GM21526 (cell line): ENCODE data around the gene STPG4.

Experiments
- ATAC-seq: cut with Tn5 transposase; IDR thresholded peaks from one replicate; pipeline ENCODE4 v1.9.1; 2021; ENCODE audit warnings: moderate library complexity; ENCODE audit not compliant: unreplicated experiment, low FRiP score

The STPG4 gene

GRCh38 chr2:47074691-47075090 lies 80.4 kb downstream of the STPG4 start:
- no peak for ATAC-seq

- no peak for ATAC-seq
Observed at GRCh38 chr2:47073641-47074040, 81.5 kb downstream of the STPG4 start.

- ATAC-seq, result no peak
Observed at GRCh38 chr2:47073217-47073616, 81.9 kb downstream of the STPG4 start.

- ATAC-seq, result no peak
Observed at GRCh38 chr2:47072728-47073191, 82.3 kb downstream of the STPG4 start.

GRCh38 chr2:47072018-47072691 lies 83.0 kb downstream of the STPG4 start:
- ATAC-seq, result no peak

- peak; percentile 69 for ATAC-seq
Observed at GRCh38 chr2:47070920-47071824, 83.9 kb downstream of the STPG4 start.

GRCh38 chr2:47070155-47070919 lies 84.8 kb downstream of the STPG4 start:
- no peak for ATAC-seq

- ATAC-seq, result no peak
Observed at GRCh38 chr2:47069628-47070154, 85.4 kb downstream of the STPG4 start.

GRCh38 chr2:47068981-47069627 lies 86.0 kb downstream of the STPG4 start:
- ATAC-seq, result no peak

GRCh38 chr2:47067788-47068407 lies 87.2 kb downstream of the STPG4 start:
- no peak for ATAC-seq

GRCh38 chr2:47065771-47066380 lies 89.2 kb downstream of the STPG4 start:
- ATAC-seq, result no peak

GRCh38 chr2:47065343-47065742 lies 89.8 kb downstream of the STPG4 start:
- ATAC-seq, result no peak

- ATAC-seq, result no peak
Observed at GRCh38 chr2:47064106-47064505, 91.0 kb downstream of the STPG4 start.

- no peak for ATAC-seq
Observed at GRCh38 chr2:47063538-47063930, 91.6 kb downstream of the STPG4 start.

GRCh38 chr2:47062681-47063537 lies 92.2 kb downstream of the STPG4 start:
- no peak for ATAC-seq

- no peak for ATAC-seq
Observed at GRCh38 chr2:47061944-47062678, 93.0 kb downstream of the STPG4 start.

GRCh38 chr2:47060652-47061170 lies 94.4 kb downstream of the STPG4 start:
- ATAC-seq, result no peak
